Activated CD4-positive, alpha-beta T cell treated with anti-CD3 and anti-CD28 coated beads, Interleukin-10, Interleukin-2, amounts not matched to agents 100 ng/mL and 50 ng/mL, durations not matched to agents 16 hours and 8 hours (primary cell): ENCODE data around the gene UBALD1.
A peak's percentile ranks its signal among the peaks of the same experiment; 100 is the strongest.

Source experiments
- DNase-seq: peaks from one replicate; pipeline ENCODE4 v3.0.0-alpha.2; 2020

The UBALD1 gene

GRCh38 chr16:4613636-4614570 lies 785 bp downstream of the UBALD1 start:
- DNase-seq, result peak; percentile 63

- DNase-seq, result no peak
Measured at GRCh38 chr16:4612977-4613635, 1.6 kb downstream of the UBALD1 start.

DNA sequence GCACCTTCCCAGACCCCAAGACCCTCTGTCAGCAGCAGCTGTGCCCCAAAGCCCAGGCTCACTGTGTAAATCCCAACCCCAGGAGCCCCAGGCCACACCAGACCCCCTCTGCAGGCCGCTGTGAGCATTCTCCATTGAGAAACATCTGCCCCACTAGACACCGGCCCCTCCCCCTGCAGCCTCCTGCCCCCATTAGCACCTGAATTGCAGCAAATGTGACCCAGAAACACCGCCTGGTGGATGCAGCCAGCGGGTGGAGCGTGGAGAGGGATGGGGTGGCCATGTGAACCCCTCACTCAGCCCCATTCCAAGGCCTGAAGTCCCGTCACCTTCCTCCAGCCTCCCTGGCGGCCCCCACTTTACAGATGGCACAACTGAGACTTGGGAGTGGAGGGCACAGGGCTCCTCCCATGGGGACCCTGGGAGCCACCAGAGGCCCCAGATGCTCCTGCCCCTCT lies 2.2 kb downstream of the UBALD1 start:
- no peak for DNase-seq

DNA sequence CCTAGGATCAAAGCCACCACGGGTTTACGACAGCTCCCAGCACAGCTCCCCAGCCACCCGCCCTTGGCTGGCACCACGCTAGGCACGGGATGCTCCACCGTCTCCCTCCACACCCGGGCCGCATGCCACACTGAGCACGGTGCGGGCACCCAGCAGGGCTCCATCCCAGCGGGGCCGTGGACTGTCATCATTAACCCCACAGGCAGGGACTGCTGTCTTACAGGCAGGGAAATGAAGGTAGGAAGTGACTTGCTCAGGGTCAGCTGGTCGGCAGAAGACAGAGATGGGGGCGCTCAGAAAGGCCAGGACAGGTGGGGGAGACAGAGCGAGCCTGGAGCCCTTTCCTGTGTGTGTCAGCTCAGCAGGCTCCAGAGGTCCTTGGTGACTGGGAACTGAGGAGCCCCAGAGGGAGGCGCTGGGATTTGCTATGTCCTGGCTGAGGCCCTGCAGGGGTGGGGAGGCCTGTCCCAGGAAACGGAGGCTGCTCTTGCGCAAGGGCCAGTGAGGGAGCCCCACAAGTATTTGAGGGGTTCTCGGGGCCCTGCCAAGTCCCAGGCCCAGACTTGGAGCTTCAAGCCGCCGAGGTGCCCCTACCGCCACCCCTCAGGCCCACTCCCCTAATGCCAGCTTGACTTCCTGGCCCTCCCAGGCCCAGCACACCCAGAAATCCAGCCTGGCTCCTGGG lies 3.2 kb downstream of the UBALD1 start:
- DNase-seq, result no peak

DNA sequence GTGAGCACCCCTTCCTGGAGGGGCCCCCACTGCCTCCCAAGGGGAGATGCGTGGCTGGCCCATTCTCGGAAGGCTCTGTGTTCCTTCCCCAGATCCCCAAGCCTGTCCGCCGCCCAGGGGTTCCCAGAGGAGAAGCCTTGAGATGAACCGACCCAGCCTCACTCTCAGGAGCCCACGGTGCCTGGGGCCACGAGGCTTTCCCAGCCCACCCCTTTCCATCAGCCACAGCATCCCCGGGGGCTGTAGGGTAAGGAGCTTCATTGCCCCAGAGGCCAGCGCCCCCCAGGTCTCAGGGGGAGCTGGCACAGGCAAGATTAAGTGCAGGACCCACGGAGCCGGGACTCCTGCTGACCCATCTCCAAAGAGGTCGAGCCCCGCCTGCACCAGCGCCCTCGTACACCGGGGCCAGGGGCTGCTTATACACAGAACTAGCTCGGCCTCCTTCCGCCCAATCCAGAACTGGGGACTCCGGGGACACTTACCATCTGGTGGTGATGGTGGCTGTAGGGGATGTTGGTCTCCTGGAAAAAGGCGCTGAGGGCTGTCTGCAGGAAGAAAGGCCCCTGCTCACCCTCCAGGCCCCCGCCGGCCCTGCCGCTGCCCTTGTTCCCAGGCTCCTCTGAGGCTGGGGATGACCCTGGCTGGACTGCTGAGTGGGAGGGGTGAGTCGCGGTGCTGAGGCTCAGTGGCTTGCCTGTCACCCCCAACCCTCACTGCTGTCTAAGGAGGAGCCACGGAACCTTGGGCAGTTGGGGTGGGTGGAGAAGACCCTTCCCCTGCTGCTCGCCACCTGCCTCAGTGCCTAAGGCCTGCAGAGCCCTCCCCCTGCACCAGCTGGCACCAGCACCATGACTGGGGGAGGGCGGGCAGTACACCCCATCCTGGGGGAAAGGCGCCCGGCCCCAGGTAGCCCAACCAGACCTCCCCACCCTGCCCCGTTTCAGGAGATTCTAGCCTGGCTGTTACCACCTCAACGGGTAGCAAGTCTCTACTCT lies 4.4 kb downstream of the UBALD1 start:
- no peak for DNase-seq

GRCh38 chr16:4609200-4610010 lies 5.3 kb downstream of the UBALD1 start:
- DNase-seq, result no peak

GRCh38 chr16:4608704-4608980 lies 6.0 kb downstream of the UBALD1 start:
- no peak for DNase-seq

- DNase-seq, result no peak
Measured at GRCh38 chr16:4607841-4608703, 6.6 kb downstream of the UBALD1 start.

- DNase-seq, result no peak
Measured at GRCh38 chr16:4606354-4606753, 8.3 kb downstream of the UBALD1 start.

GRCh38 chr16:4604401-4604800 lies 10.3 kb downstream of the UBALD1 start:
- no peak for DNase-seq

DNA sequence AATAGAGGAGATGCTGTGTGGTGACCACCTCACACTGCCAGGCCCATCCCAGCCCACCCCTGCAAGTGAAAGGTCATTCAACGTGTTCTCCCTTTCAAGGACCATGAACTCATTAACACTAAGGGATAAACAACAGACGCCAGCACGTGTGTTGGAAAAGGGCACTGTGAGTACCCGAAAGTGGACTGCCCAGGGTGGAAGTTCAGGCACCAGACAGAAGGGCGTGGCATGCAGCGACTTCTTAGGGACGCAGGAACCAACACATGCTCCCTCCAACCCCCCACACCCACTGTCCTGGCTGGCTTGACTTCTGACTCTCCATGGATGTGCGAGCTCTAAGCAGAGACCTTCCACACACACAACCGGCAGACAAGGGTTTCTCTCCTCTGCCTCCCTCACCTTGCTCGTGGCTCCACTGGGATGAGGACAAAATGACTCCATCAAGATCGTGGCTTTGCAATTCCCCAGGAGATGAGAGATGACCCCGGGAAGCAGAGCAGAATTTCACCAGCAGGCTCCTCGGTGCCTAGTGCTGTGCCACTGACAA lies 11.0 kb downstream of the UBALD1 start:
- no peak for DNase-seq

DNA sequence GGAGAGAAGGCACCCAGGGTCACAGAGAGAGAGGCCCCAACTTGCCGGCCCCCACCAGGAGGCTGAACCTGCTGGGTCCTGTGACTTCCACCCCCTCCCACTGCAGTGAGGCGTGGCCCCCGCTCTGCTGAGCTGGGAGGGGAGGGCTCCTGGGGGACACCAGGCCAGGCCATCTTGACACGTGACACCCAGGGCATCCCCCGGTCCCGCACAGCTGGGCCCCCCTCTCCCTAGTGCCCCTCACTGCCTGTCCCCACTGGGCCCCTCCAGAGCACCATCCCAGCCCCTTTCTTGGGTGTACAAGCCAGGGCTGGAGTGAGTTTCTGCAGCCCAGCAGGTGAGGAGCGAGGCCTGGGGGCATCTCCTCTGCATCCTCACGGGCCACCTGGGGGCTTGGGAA lies 12.4 kb downstream of the UBALD1 start:
- no peak for DNase-seq

DNA sequence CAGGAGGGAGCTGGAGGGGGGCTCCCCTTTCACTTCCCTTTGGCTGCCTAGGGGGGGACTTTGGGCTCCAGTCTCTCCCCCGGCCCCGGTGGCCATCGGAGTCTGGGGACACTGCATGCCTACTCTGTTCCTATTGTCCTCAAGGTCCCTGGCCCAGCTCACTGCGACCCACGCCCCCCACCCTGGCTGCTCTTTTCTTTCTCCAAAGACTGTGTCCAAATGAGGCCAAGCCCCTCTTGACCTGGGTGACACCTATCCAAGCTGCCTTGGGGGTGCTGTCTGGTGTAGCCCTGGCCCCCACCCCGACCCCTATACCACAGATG lies 12.9 kb downstream of the UBALD1 start:
- no peak for DNase-seq

DNA sequence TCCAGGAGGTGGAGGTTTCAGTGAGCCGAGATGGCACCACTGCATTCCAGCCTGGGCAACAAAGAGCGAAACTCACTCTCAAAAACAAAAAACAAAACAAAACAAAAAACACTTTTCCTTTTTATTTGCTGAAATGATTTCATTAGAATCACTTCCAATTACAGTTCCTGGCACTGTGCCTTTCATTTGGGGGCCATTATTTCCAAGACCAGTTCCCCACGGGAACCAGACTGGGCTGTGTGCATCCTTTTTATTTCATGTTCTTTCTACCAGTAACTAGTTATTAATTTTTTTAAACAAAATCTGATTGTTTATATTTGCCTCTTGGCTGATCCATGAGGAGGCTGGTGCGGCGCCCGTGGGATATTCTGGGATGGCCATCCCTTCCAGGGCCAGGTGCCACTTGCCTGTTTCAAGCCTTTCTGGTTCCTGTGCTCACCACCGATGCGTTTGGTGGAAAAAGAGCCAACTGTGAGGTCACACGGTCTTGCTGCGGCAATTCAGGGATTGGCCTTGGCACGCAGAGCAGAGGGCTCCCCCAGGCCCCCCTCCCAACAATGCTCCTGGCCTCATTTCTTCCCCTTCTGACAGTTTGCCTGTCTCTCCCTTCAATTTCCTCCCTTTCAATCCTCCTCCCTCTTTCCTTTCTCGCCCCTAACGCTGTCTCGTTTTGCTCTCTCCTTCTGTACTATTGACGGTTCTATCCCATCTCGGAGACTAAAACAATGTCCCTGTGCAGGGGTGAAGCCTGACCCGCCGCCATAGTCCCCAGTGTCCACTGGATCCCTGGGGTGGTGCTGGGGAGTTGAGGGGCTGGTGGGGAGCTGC lies 13.4 kb downstream of the UBALD1 start:
- no peak for DNase-seq

DNA sequence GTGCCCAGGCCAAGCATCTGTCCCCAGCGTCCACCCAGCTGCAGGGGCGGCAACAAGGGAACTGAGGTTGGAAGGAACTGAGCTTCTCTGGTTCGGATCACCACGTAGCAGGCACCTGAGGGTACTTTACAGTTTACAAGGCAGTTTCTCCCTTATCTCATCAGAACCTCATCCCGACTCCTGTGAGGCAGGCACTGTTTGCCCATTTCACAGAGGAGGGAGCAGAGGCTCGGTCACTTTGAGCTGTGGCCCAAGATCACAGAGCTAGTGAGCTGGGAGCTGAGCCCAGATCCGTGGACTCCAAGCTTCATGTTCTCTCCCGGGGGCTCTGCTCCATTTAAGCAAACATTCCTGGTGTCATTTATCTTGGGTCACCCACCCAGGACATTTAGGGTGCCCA lies 15.1 kb downstream of the UBALD1 start:
- no peak for DNase-seq

GRCh38 chr16:4599037-4599436 lies 15.7 kb downstream of the UBALD1 start:
- DNase-seq, result no peak

DNA sequence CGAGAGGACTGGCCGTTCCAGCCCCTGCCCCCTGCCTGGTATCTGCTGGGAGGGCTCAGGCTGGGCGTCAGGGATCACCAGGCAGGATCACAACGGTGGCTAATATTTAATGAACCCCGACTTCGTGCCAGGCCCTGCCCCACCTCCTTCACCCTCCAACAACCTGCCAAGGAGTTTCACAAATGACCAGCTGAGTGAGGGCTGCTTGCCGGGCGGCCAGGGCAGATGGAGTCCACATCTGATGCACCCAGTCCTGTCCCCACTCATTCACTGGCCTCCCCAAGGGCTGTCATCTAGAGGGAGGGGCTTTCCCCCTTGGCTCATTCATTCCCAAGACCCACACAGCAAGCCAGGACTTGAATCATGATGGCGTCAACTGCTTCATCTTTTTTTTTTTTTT lies 17.5 kb downstream of the UBALD1 start:
- no peak for DNase-seq

DNA sequence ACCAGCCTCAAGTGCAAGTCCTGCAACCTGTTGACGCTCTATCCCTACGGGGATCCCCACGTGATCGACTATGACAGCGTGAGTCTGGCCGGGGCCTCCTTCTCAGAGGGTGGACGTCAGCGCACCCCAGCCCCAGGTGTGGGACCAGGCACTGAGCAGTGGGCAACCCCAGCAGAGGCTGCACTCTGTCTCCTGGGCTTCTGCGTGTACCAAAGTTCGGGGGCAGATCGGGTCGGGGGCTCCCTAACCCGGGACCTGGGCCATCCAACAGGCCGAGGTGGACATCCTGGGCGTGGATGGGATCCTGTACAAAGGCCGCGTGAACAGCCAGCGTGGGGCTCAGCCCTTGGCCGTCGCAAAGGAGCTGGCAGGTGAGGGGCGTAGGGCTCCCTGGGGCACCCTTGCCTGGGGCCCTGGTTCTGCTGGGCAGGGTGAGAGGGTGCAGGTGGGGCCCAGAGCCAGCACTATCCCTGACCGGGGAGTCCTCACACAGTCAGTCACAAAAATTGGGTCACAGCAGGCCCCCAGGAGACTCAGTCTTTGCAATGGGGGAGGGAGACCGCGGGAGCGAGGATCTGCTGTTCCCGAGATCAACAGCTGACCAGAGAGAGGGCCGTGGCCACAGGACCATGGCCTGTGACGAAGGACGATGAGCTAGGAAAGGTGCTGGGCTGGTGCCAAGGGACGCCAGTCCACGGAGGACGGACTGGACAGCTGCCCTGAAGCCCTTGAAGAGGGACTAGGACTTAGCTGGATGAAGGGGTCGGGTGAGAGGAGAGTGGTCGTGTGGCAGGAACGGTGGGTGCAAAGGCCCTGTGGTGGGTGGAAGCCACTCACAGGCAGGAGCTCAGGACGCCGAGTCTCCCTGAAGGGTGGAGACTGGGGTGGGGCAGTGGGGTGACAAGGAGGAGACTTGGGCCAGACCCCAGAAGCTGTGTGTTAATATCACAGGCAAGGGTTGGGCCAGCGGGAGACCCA lies 20.0 kb downstream of the UBALD1 start:
- no peak for DNase-seq
